ENCODE results near the gene PIPOX.

DNA sequence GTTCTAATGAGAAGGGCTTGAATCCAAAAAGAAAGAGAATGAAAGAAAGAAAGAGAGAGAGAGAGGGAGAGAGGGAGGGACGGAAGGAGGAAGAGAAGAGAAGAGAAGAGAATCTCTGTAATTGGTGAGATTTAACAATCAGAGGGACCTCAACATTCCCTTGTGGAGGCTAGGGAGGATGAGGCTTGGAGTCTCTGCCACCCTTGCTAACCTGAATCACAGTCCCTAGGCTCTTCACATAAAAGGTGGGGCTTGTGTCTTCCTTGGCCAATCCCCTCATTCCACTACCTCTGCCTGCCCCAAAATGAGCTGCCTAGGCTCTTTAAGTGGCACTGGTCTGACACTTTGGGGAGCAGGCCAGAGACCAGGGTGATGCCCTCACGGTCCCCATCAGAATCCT is 30.1 kb downstream of the PIPOX start:
- TF ChIP-seq, protein P1, sequence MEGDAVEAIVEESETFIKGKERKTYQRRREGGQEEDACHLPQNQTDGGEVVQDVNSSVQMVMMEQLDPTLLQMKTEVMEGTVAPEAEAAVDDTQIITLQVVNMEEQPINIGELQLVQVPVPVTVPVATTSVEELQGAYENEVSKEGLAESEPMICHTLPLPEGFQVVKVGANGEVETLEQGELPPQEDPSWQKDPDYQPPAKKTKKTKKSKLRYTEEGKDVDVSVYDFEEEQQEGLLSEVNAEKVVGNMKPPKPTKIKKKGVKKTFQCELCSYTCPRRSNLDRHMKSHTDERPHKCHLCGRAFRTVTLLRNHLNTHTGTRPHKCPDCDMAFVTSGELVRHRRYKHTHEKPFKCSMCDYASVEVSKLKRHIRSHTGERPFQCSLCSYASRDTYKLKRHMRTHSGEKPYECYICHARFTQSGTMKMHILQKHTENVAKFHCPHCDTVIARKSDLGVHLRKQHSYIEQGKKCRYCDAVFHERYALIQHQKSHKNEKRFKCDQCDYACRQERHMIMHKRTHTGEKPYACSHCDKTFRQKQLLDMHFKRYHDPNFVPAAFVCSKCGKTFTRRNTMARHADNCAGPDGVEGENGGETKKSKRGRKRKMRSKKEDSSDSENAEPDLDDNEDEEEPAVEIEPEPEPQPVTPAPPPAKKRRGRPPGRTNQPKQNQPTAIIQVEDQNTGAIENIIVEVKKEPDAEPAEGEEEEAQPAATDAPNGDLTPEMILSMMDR (CRISPR knock-in tag; IDR thresholded peaks at IDR 0.05) = no peak
- no peak for TF ChIP-seq ZSCAN9 (CRISPR knock-in tag; IDR thresholded peaks at IDR 0.05; ENCODE audit: borderline replicate concordance)
- no peak for TF ChIP-seq ZNF274 (CRISPR knock-in tag; IDR thresholded peaks at IDR 0.05)
- no peak for TF ChIP-seq FOXO1 (CRISPR knock-in tag; IDR thresholded peaks at IDR 0.05)
- no peak for TF ChIP-seq ZNF780A (CRISPR knock-in tag; IDR thresholded peaks at IDR 0.05)
- TF ChIP-seq GABPB1 (CRISPR knock-in tag; IDR thresholded peaks at IDR 0.05) = no peak
- TF ChIP-seq, protein P2, sequence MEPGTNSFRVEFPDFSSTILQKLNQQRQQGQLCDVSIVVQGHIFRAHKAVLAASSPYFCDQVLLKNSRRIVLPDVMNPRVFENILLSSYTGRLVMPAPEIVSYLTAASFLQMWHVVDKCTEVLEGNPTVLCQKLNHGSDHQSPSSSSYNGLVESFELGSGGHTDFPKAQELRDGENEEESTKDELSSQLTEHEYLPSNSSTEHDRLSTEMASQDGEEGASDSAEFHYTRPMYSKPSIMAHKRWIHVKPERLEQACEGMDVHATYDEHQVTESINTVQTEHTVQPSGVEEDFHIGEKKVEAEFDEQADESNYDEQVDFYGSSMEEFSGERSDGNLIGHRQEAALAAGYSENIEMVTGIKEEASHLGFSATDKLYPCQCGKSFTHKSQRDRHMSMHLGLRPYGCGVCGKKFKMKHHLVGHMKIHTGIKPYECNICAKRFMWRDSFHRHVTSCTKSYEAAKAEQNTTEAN (CRISPR knock-in tag; conservative IDR thresholded peaks at IDR 0.05) = no peak
- no peak for TF ChIP-seq IKZF4 (CRISPR knock-in tag; IDR thresholded peaks at IDR 0.05; ENCODE audit: borderline replicate concordance, low read depth, not compliant biosample characterization)
- TF ChIP-seq, protein P3, sequence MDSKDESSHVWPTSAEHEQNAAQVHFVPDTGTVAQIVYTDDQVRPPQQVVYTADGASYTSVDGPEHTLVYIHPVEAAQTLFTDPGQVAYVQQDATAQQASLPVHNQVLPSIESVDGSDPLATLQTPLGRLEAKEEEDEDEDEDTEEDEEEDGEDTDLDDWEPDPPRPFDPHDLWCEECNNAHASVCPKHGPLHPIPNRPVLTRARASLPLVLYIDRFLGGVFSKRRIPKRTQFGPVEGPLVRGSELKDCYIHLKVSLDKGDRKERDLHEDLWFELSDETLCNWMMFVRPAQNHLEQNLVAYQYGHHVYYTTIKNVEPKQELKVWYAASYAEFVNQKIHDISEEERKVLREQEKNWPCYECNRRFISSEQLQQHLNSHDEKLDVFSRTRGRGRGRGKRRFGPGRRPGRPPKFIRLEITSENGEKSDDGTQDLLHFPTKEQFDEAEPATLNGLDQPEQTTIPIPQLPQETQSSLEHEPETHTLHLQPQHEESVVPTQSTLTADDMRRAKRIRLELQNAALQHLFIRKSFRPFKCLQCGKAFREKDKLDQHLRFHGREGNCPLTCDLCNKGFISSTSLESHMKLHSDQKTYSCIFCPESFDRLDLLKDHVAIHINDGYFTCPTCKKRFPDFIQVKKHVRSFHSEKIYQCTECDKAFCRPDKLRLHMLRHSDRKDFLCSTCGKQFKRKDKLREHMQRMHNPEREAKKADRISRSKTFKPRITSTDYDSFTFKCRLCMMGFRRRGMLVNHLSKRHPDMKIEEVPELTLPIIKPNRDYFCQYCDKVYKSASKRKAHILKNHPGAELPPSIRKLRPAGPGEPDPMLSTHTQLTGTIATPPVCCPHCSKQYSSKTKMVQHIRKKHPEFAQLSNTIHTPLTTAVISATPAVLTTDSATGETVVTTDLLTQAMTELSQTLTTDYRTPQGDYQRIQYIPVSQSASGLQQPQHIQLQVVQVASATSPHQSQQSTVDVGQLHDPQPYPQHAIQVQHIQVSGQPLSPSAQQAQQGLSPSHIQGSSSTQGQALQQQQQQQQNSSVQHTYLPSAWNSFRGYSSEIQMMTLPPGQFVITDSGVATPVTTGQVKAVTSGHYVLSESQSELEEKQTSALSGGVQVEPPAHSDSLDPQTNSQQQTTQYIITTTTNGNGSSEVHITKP (CRISPR knock-in tag; IDR thresholded peaks at IDR 0.05; ENCODE audit: low read depth) = no peak
- no peak for TF ChIP-seq SP1 (IDR thresholded peaks at IDR 0.05)
- TF ChIP-seq SP1 (CRISPR knock-in tag; IDR thresholded peaks at IDR 0.05) = no peak
- TF ChIP-seq U2AF1 (optimal IDR thresholded peaks at IDR 0.05; ENCODE audit: low read depth, low read length) = no peak
